K562 (cell line): ENCODE data around the gene KLK5. TPM values are rescaled to one million over a fixed set of nuclear protein-coding genes. Genes with fewer than 3 reads are reported as not detected.
A peak's percentile ranks its signal among the peaks of the same experiment; 100 is the strongest.

Experiments used
- ATAC-seq: fragments of 200-7000 bp; cut with Tn5 transposase; 3 replicates; pipeline ENCODE4 v1.9.1; 2020; ENCODE audit warnings: moderate library complexity
- BruUV-seq: library from RNA; stranded (reverse); fragments of 400-500 nt; replicated peaks from 2 replicates; lab custom pipeline; 2021; lab: Mats Ljungman, UMichigan
- CTCF ChIA-PET: fragments of 300-600 bp; formaldehyde crosslinking; extraction: SDS; loops from one replicate; lab custom pipeline; 2021; ENCODE audit warnings: low intra/inter-chr PET ratio; lab: Yijun Ruan, JAX
- POLR2A ChIA-PET: fragments of 300-600, 350-650 bp; sonication (Branson Sonifier 250); formaldehyde crosslinking; extraction: SDS; loops from one replicate; lab custom pipeline; 2021; ENCODE audit warnings: antibody characterized with exemption, inconsistent platforms; lab: Yijun Ruan, JAX
- DNase-seq, 4 experiments: peaks; one replicate each; pipeline versions ENCODE4 v3.0.0 to v3.0.0-alpha.2; 2011 to 2018; ENCODE audit warnings: low spot score in 3 of 4, mixed read lengths in 3 of 4; ENCODE audit errors: extremely low read depth in 1 of 4
- FAIRE-seq: peaks from 2 replicates; lab custom pipeline; 2011; peaks lifted over from hg19 to GRCh38; lab: Jason Lieb, UNC
- H2AFZ ChIP-seq: 2 replicates; pipeline ENCODE4 v1.6.0; 2011; ENCODE audit warnings: low read depth, low read length, control low read depth, inconsistent platforms
- H3K27ac ChIP-seq: fragments of 200-600 bp; 3 replicates; pipeline ENCODE4 v1.8.0; 2011; ENCODE audit warnings: low read depth, mild to moderate bottlenecking, control low read depth, inconsistent platforms, low read length, moderate library complexity, mixed read lengths; ENCODE audit errors: extremely low read depth
- H3K27me3 ChIP-seq, 2 experiments: fragments of 300-600 bp in 1 of 2; 2 replicates in 1 of 2; 3 replicates in 1 of 2; pipeline versions ENCODE4 v1.6.0 to v1.8.0; 2011; ENCODE audit warnings: inconsistent platforms in 2 of 2, low read length in 2 of 2, mild to moderate bottlenecking in 1 of 2, mixed read lengths in 1 of 2, moderate library complexity in 1 of 2; ENCODE audit not compliant: control insufficient read depth in 2 of 2, insufficient read depth in 2 of 2
- H3K36me3 ChIP-seq: fragments of 300-600 bp; 3 replicates; pipeline ENCODE4 v1.8.0; 2011; ENCODE audit warnings: mild to moderate bottlenecking, low read length, inconsistent platforms; ENCODE audit not compliant: control insufficient read depth, insufficient read depth
- H3K4me1 ChIP-seq, 2 experiments: fragments of 200-600 bp in 1 of 2; replicated peaks in 1 of 2; 2 replicates in 1 of 2; 3 replicates in 1 of 2; pipeline versions ENCODE4 v1.5.1 to v1.8.0; 2011; ENCODE audit warnings: inconsistent platforms in 2 of 2, low read length in 2 of 2, mild to moderate bottlenecking in 1 of 2, mixed read lengths in 1 of 2, moderate library complexity in 1 of 2; ENCODE audit not compliant: control insufficient read depth in 2 of 2, insufficient read depth in 2 of 2
- H3K4me2 ChIP-seq: 2 replicates; pipeline ENCODE4 v1.6.1; 2011; ENCODE audit warnings: low read length, control low read depth, inconsistent platforms, mixed read lengths; ENCODE audit not compliant: insufficient read depth
- H3K4me3 ChIP-seq: fragments of 200-600 bp; sonication (generic), shearing (Covaris generic); 2 replicates; pipeline ENCODE4 v1.5.1; 2016; ENCODE audit warnings: control low read depth, inconsistent platforms
- H3K79me2 ChIP-seq: fragments of 200-600 bp; 3 replicates; pipeline ENCODE4 v1.8.0; 2011; ENCODE audit warnings: low read length, inconsistent platforms; ENCODE audit not compliant: control insufficient read depth, insufficient read depth
- H3K9ac ChIP-seq, 2 experiments: 2 replicates each; pipeline versions ENCODE4 v1.6.0 to v1.6.1; 2011; ENCODE audit warnings: low read depth in 2 of 2, low read length in 2 of 2, control low read depth in 1 of 2, inconsistent platforms in 1 of 2, mild to moderate bottlenecking in 1 of 2, mixed read lengths in 1 of 2; ENCODE audit not compliant: insufficient read depth in 1 of 2
- H3K9me1 ChIP-seq: one replicate; pipeline ENCODE4 v1.6.0; 2011; ENCODE audit warnings: inconsistent platforms, mild to moderate bottlenecking, low read length, moderate library complexity; ENCODE audit not compliant: control insufficient read depth, insufficient read depth
- H3K9me3 ChIP-seq: replicated peaks from 2 replicates; pipeline ENCODE4 v1.5.1; 2011; ENCODE audit warnings: low read depth, low read length, inconsistent platforms; ENCODE audit not compliant: control insufficient read depth, insufficient read depth
- H4K20me1 ChIP-seq: replicated peaks from 2 replicates; pipeline ENCODE4 v1.6.1; 2011; ENCODE audit warnings: low read length, inconsistent platforms, mixed read lengths; ENCODE audit not compliant: control insufficient read depth, insufficient read depth
- AFF1 ChIP-seq, 2 experiments: fragments of 450-650 bp; IDR thresholded peaks; 2 replicates each; pipeline ENCODE4 v1.6.1; 2018; ENCODE audit warnings: mild to moderate bottlenecking in 2 of 2, low read depth in 1 of 2; ENCODE audit not compliant: partially characterized antibody in 2 of 2
- CBX5 ChIP-seq: IDR thresholded peaks from 2 replicates; pipeline ENCODE4 v1.6.1; 2014; ENCODE audit warnings: low read depth, borderline replicate concordance
- NRF1 ChIP-seq, 2 experiments: fragments of 450-650 bp; IDR thresholded peaks in 1 of 2; conservative IDR thresholded peaks in 1 of 2; 2 replicates each; pipeline ENCODE4 v1.6.1; 2014; ENCODE audit warnings: mild to moderate bottlenecking in 2 of 2
- REST ChIP-seq, 2 experiments: fragments of 450-650 bp; formaldehyde crosslinking in 1 of 2; IDR thresholded peaks; 2 replicates each; pipeline versions ENCODE4 v1.4.0 to v1.6.1; 2014 to 2020; ENCODE audit warnings: mild to moderate bottlenecking in 2 of 2, borderline replicate concordance in 1 of 2, low read depth in 1 of 2
- TAF1 ChIP-seq: IDR thresholded peaks from 2 replicates; pipeline ENCODE4 v1.6.1; 2011; ENCODE audit warnings: mild to moderate bottlenecking, low read length, moderate library complexity; ENCODE audit not compliant: insufficient read depth, control insufficient read depth, severe bottlenecking; ENCODE audit errors: extremely low read depth
- WGBS: fragments of 100-300 bp; shearing (Covaris generic); methylation state at CpG from one replicate; pipeline ENCODE4 v1.1.6; 2016; ENCODE audit warnings: low coverage, mixed read lengths; ENCODE audit not compliant: insufficient coverage; ENCODE audit errors: missing lambda C conversion rate; 5-methylcytosine and 5-hydroxymethylcytosine counted together
- in situ Hi-C: fragments of 300-500 bp; cut with MboI; formaldehyde crosslinking; loops from 4 replicates; pipeline ENCODE4 v1.15.0; 2018; ENCODE audit warnings: inconsistent platforms, mixed read lengths
- intact Hi-C: fragments of 100-400 bp; cut with micrococcal nuclease; formaldehyde crosslinking; loops from 2 replicates; pipeline ENCODE4 v1.14.2; 2022
- polyA plus RNA-seq, 8 experiments: library from polyadenylated mRNA; depleted of rRNA in 4 of 8; stranded (reverse) in 5 of 8; unstranded in 3 of 8; fragments of >200 nt; fragmentation: Nextera tagmentation in 2 of 8; fragmentation: Illumina TruSeq in 1 of 8; extraction: Ambion mirVana in 2 of 8; extraction: Trizol in 1 of 8; gene quantifications; 2 replicates each; pipeline versions ENCODE4 v1.2.1 to v1.2.3, GENCODE V29; 2011 to 2014; ENCODE audit warnings: inconsistent platforms in 1 of 8, missing spikeins in 1 of 8
- total RNA-seq, 7 experiments: library from RNA; depleted of rRNA in 6 of 7; stranded (reverse); fragments of >200 nt in 6 of 7; fragmentation: Illumina TruSeq in 2 of 7; extraction: Trizol in 2 of 7; gene quantifications; 2 replicates each; pipeline versions ENCODE4 v1.2.1 to v1.2.3, GENCODE V29; 2011 to 2021; ENCODE audit warnings: low replicate concordance in 1 of 7

The KLK5 gene
- total and polyA plus RNA-seq, 9 of the 15 experiments (the other 6 are each of a cell fraction or from before 2014, with no cell fraction given) = not detected

- ChIA-PET POLR2A (interaction anchor here (1.0 kb wide), 1 partner anchor 250 kb away, joined by 3 read pairs; no protein-coding TSS in a partner anchor), CTCF (no interaction called here)
- Histone ChIP-seq H4K20me1 (peaks cover 12% of the 10 kb centered on the region; the same call in 1 of the 2 replicates), H3K27ac (no peak overlapping the region), H2AFZ (no peak overlapping the region), H3K9me3 (no peaks in the 10 kb centered on the region), H3K9me1 (no peaks in the 10 kb centered on the region), H3K36me3 (no peaks in the 10 kb centered on the region), H3K79me2 (no peaks in the 10 kb centered on the region), H3K4me3 (no peak overlapping the region), H3K4me1 (no peaks in the 10 kb centered on the region), H3K27me3 (peaks cover 5 to 20% of the 10 kb centered on the region in 2 experiments; a peak in 3 of 5 replicates), H3K4me2 (no peak overlapping the region), H3K9ac (no peak overlapping the region)
- DNase-seq (no peak), FAIRE-seq (no peak), ATAC-seq (no peak)
- BruUV-seq = no TSS peak
- in situ Hi-C loops (loop anchor here (5.0 kb wide), 1 partner anchor 166 kb away; no protein-coding TSS in a partner anchor), intact Hi-C loops (no loop called here)
- TF ChIP-seq REST (IDR thresholded peaks at IDR 0.05; ENCODE audit: borderline replicate concordance) = peak; percentile 30; the same call in 1 of the 2 replicates
- TF ChIP-seq REST (CRISPR knock-in tag; IDR thresholded peaks at IDR 0.05; ENCODE audit: low read depth) = no peak
- 0 out of 4 replicates have a peak, but pooled peaks of 1 of the 2 experiments have one; percentile 16 for TF ChIP-seq NRF1 (conservative IDR thresholded peaks at IDR 0.05 in 1 of 2, IDR thresholded peaks at IDR 0.05 in 1 of 2)
- no peak for TF ChIP-seq AFF1 (IDR thresholded peaks at IDR 0.05; ENCODE audit: low read depth in 1 of 2, partially characterized antibody in 2 of 2)
- no peak for TF ChIP-seq CBX5
- no peak for TF ChIP-seq TAF1
- 32% methylated on average over 11 of the region's 11 CpGs for WGBS
Observed at GRCh38 chr19:50926144-50926543, 26.7 kb downstream of the KLK5 start.
